ENCODE measurements around the gene SMIM45.

The SMIM45 gene

GRCh38 chr22:41979423-41980250 lies 27.7 kb downstream of the SMIM45 start:
- intact Hi-C loops (cut with micrococcal nuclease), result no loop called here
- Mint-ChIP-seq H3K27me3 (peaks cover 47% of the 10 kb centered on the region), H3K4me3 (no peak overlapping the region), H3K36me3 (ENCODE audit: low read depth) (no peaks in the 10 kb centered on the region), H3K4me1 (ENCODE audit: low read depth) (peaks cover 42% of the 10 kb centered on the region), H3K9me3 (no peaks in the 10 kb centered on the region), H3K27ac (no peak overlapping the region)

- Mint-ChIP-seq H3K27ac (peak overlapping the region; percentile 48), H3K4me1 (ENCODE audit: low read depth) (peaks cover 22% of the 10 kb centered on the region), H3K27me3 (peaks cover 25% of the 10 kb centered on the region), H3K36me3 (ENCODE audit: low read depth) (no peaks in the 10 kb centered on the region), H3K9me3 (no peaks in the 10 kb centered on the region), H3K4me3 (no peak overlapping the region)
- intact Hi-C loops (cut with micrococcal nuclease), result no loop called here
These were observed 30.9 kb downstream of the SMIM45 start for GRCh38 chr22:41982865-41983264.

GRCh38 chr22:41983513-41984405 lies 31.8 kb downstream of the SMIM45 start:
- no peak overlapping the region for H3K4me3 Mint-ChIP-seq
- H3K36me3 Mint-ChIP-seq (ENCODE audit: low read depth), result no peaks in the 10 kb centered on the region
- peak overlapping the region; percentile 48 for H3K27ac Mint-ChIP-seq
- peaks cover 16% of the 10 kb centered on the region for H3K27me3 Mint-ChIP-seq
- no peaks in the 10 kb centered on the region for H3K9me3 Mint-ChIP-seq
- H3K4me1 Mint-ChIP-seq (ENCODE audit: low read depth), result peaks cover 22% of the 10 kb centered on the region
- intact Hi-C loops (cut with micrococcal nuclease), result no loop called here

DNA sequence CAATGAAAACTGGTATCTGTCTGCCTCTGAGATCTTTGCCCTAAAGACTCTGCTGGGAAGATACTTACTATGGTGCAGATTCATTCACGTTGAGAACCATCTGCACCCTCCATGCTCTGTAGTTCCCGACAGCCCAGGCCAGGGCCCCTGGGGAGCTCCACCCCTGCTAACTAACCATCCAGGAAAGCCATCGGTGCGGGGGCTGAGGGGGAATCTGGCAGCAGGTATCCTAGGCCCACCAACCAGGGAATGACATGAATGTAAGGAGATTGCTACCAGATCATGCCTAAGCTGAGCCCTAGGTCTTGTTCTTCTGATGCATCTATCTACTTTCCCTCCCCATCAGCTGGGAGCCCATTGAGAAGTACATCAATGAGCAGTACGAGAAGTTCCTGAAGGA lies 35.3 kb downstream of the SMIM45 start:
- H3K27ac Mint-ChIP-seq, result no peak overlapping the region
- intact Hi-C loops (cut with micrococcal nuclease), result no loop called here
- H3K9me3 Mint-ChIP-seq, result no peaks in the 10 kb centered on the region
- H3K27me3 Mint-ChIP-seq, result peaks cover 28% of the 10 kb centered on the region
- H3K4me3 Mint-ChIP-seq, result no peak overlapping the region
- no peaks in the 10 kb centered on the region for H3K36me3 Mint-ChIP-seq (ENCODE audit: low read depth)
- peaks cover 20% of the 10 kb centered on the region for H3K4me1 Mint-ChIP-seq (ENCODE audit: low read depth)

DNA sequence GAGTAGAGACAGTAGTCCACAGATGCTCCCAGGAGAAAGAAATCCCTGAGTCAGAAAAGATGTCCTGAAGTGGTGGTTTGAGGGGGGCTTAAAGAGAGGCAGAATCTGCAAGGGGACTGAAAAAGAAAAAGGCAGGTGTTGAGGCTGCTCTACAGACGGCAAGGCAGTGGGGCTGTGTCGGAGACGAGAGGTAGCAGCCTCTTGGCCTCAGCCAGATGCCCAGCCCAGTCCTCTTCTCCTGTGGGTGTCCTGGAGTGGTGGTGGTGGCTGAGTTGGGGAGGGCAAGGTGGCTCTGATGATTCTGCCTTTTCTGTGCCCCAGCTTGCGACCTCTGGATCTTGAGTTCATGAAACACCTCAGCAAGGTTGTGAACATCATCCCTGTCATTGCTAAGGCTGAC lies 37.3 kb downstream of the SMIM45 start:
- H3K36me3 Mint-ChIP-seq (ENCODE audit: low read depth), result no peaks in the 10 kb centered on the region
- peaks cover 35% of the 10 kb centered on the region for H3K27me3 Mint-ChIP-seq
- intact Hi-C loops (cut with micrococcal nuclease), result no loop called here
- H3K4me3 Mint-ChIP-seq, result no peak overlapping the region
- no peak overlapping the region for H3K27ac Mint-ChIP-seq
- H3K4me1 Mint-ChIP-seq (ENCODE audit: low read depth), result peaks cover 3% of the 10 kb centered on the region
- H3K9me3 Mint-ChIP-seq, result no peaks in the 10 kb centered on the region

DNA sequence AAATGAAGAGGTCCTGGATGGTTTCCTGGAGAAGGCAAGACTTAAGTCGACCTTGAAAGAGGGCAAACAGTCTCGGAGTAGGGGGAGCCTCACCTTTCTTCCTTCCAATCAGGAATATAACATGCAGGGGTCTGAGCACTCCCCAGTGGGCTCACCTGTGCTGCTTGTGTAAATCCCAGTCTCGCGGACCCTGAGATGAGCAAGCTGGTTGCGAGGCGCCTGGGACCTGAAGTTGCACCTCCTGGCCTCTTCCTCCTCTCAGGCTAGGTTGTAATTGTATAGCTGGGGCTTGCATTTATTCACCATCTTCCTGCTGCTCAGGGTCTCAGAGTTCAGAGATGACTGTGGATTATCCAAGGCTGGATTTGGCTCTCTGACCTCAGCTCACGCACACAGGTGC lies 39.2 kb downstream of the SMIM45 start:
- intact Hi-C loops (cut with micrococcal nuclease), result no loop called here
- Mint-ChIP-seq H3K27ac (no peak overlapping the region), H3K4me3 (no peak overlapping the region), H3K4me1 (ENCODE audit: low read depth) (peaks cover 21% of the 10 kb centered on the region), H3K9me3 (no peaks in the 10 kb centered on the region), H3K27me3 (peaks cover 38% of the 10 kb centered on the region), H3K36me3 (ENCODE audit: low read depth) (no peaks in the 10 kb centered on the region)

- H3K4me1 Mint-ChIP-seq (ENCODE audit: low read depth), result peaks cover 32% of the 10 kb centered on the region
- H3K4me3 Mint-ChIP-seq, result no peak overlapping the region
- no peak overlapping the region for H3K27ac Mint-ChIP-seq
- H3K27me3 Mint-ChIP-seq, result peaks cover 47% of the 10 kb centered on the region
- H3K36me3 Mint-ChIP-seq (ENCODE audit: low read depth), result no peaks in the 10 kb centered on the region
- H3K9me3 Mint-ChIP-seq, result no peaks in the 10 kb centered on the region
- intact Hi-C loops (cut with micrococcal nuclease), result no loop called here
These were observed 40.5 kb downstream of the SMIM45 start for GRCh38 chr22:41992496-41992895.

GRCh38 chr22:41995211-41995610 lies 43.3 kb downstream of the SMIM45 start:
- Mint-ChIP-seq H3K4me3 (no peak overlapping the region), H3K36me3 (ENCODE audit: low read depth) (peaks cover 7% of the 10 kb centered on the region), H3K27me3 (peaks cover 43% of the 10 kb centered on the region), H3K4me1 (ENCODE audit: low read depth) (peaks cover 54% of the 10 kb centered on the region), H3K27ac (peak overlapping the region; percentile 75), H3K9me3 (no peaks in the 10 kb centered on the region)
- intact Hi-C loops (cut with micrococcal nuclease), result no loop called here

DNA sequence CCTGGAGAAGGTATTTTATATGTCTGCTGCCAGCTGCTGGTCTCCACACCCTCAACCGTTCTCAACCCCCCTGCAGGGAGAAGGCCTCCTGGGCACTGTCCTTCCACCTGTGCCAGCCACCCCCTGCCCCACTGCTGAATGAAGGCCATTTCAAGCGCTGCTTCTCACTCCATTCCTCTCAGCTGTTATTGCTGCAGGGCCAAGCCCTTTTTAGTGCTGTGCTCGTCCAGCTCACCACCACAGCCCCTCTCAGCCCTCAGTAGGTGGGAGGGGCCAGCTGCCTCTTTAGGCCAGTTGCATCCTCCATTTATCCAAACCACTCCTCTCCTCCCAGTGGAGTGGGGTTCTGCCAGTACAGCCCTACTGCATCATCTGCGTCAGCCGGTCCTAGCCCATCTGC lies 44.9 kb downstream of the SMIM45 start:
- Mint-ChIP-seq H3K9me3 (no peaks in the 10 kb centered on the region), H3K27ac (peak overlapping the region; percentile 22), H3K4me1 (ENCODE audit: low read depth) (peaks cover 54% of the 10 kb centered on the region), H3K36me3 (ENCODE audit: low read depth) (peaks cover 19% of the 10 kb centered on the region), H3K27me3 (peaks cover 35% of the 10 kb centered on the region), H3K4me3 (no peak overlapping the region)
- intact Hi-C loops (cut with micrococcal nuclease), result no loop called here

DNA sequence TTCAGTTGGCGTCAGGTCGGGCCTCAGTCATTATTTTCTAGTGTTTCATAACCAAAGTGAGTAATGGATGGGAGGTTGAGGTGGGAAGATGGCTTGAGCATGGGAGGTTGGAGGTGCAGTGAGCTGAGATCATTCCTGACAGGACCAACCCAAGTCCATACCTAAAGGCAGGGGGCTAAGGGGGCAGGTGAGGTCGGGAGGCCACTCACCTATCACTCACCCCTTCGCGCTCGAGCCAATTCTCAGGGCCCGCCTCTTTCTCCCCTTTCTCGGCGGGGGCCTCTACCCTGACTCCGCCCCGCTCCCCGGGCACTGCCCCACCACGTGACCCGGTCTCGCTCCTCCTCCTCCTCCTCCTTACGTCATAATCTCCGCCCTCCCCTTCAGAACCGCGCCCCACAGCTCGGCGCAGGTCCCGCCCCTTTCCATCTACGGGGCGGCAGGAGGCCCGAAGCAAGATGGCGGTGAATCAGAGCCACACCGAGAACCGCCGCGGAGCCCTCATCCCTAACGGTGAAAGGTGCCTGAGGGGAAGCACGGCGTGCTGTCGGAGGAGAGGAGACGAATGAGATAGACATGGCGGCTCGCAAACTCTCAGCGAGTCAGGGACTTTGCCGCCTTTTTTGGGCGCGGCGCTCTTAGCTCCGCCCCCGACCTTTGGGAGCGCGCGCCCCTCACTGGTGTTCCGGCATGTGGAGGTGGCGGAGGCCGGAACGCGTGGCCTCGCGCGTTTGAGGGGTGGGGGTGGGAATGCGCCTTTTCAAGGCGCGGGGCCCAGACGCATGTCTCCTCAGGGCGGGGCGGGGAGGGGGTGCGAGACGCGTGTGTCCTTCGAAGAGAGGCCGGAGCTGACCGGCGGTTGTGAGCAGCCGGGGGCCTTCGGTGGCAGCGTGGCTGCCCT lies 46.7 kb downstream of the SMIM45 start, which contains the start of gene WBP2NL:
Gene WBP2NL, plus strand, starts transcription at position 428 of the 901 bp plus-strand sequence. Its CDS starts 31 bp downstream, at position 459.
- intact Hi-C loops (cut with micrococcal nuclease), result loop anchor here (1.0 kb wide), 1 partner anchor 72 kb away; the partner anchor contains the start of gene NAGA
- H3K36me3 Mint-ChIP-seq (ENCODE audit: low read depth), result peaks cover 26% of the 10 kb centered on the region

DNA sequence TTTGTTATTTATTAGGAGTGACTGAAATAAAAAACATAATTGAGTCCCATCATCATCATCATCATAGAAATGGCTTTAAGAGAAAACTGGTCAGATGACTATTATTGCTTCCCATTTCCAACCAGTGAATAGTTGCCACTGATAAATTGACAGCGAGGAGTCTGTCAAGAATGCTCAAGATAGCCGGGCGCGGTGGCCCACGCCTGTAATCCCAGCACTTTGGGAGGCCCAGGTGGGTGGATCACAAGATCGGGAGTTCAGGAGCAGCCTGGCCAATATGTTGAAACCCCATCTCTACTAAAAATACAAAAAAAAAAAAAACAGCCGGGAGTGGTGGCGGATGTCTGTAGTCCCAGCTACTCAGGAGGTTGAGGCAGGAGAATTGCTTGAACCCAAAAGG lies 48.5 kb downstream of the SMIM45 start:
- H3K27me3 Mint-ChIP-seq, result peaks cover 24% of the 10 kb centered on the region
- peaks cover 39% of the 10 kb centered on the region for H3K4me1 Mint-ChIP-seq (ENCODE audit: low read depth)
- H3K9me3 Mint-ChIP-seq, result peaks cover 3% of the 10 kb centered on the region
- no peak overlapping the region for H3K27ac Mint-ChIP-seq
- intact Hi-C loops (cut with micrococcal nuclease), result loop anchor here (10.0 kb wide), 1 partner anchor 54 kb away; no protein-coding TSS in a partner anchor
- H3K4me3 Mint-ChIP-seq, result no peak overlapping the region
- peaks cover 26% of the 10 kb centered on the region for H3K36me3 Mint-ChIP-seq (ENCODE audit: low read depth)

More for the DNA sequence above, 46.7 kb downstream of the SMIM45 start, which contains the start of gene WBP2NL:
- peak within 1 kb of the TSS; percentile 93 for H3K27ac Mint-ChIP-seq
- peak within 1 kb of the TSS; percentile 92 for H3K4me3 Mint-ChIP-seq
- H3K4me1 Mint-ChIP-seq (ENCODE audit: low read depth), result peaks cover 54% of the 10 kb centered on the region
- H3K27me3 Mint-ChIP-seq, result peaks cover 28% of the 10 kb centered on the region
- H3K9me3 Mint-ChIP-seq, result no peaks in the 10 kb centered on the region

DNA sequence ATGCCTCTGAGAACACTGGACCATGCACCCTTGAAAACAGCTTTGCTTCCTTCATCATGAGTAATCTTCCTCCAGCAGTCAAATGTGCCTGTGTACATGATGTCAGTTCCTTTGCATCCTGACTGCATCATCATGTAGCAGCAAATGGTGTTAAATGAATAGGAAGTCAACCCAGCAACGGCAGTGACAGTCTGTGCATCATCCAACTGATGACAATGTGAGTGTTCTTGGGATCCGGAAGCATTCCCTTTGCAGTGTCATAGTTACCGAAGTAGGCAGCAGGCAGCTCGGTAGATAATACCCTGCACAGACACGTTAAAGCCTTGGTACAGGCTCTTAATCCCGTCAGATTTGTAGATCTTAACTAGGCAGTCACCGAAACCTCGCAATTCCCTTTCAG lies 49.2 kb downstream of the SMIM45 start:
- peaks cover 10% of the 10 kb centered on the region for H3K9me3 Mint-ChIP-seq
- no peak overlapping the region for H3K4me3 Mint-ChIP-seq
- H3K4me1 Mint-ChIP-seq (ENCODE audit: low read depth), result peaks cover 32% of the 10 kb centered on the region
- H3K27me3 Mint-ChIP-seq, result peaks cover 24% of the 10 kb centered on the region
- no peak overlapping the region for H3K27ac Mint-ChIP-seq
- intact Hi-C loops (cut with micrococcal nuclease), result loop anchor here (10.0 kb wide), 1 partner anchor 54 kb away; no protein-coding TSS in a partner anchor
- peaks cover 26% of the 10 kb centered on the region for H3K36me3 Mint-ChIP-seq (ENCODE audit: low read depth)

- Mint-ChIP-seq H3K4me3 (no peak overlapping the region), H3K27me3 (peaks cover 20% of the 10 kb centered on the region), H3K36me3 (ENCODE audit: low read depth) (peaks cover 26% of the 10 kb centered on the region), H3K9me3 (peaks cover 10% of the 10 kb centered on the region), H3K27ac (no peak overlapping the region), H3K4me1 (ENCODE audit: low read depth) (peaks cover 27% of the 10 kb centered on the region)
- intact Hi-C loops (cut with micrococcal nuclease), result loop anchor here (10.0 kb wide), 1 partner anchor 53 kb away; no protein-coding TSS in a partner anchor
These were observed 49.8 kb downstream of the SMIM45 start for GRCh38 chr22:42001706-42002105.
